ENCODE measurements around the gene CADM2. TPM values are rescaled to one million over a fixed set of nuclear protein-coding genes. Genes with fewer than 3 reads are reported as not detected.

The CADM2 gene
- total RNA-seq, 8 experiments from 2014 or later = 0.15 to 19.2 (median 4.8) TPM

DNA sequence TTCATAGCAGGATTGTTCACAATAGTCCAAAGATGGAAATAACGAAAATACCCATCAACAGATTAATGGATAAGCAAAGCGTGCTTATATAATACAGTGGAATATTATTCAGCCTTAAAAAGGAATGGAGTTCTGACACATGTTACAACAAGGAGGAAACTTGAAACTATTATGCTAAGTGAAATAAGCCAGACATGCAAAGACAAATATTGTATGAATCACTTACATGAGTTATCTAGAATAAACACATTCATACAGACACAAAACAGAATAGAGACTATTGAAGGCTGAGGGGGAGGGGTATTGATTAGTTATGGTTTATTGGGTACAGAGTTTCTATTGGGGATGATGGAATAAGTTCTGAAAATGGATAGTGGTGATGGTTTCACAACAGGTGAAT lies 438.6 kb downstream of the CADM2 start:
- H3K4me1 ChIP-seq (replicated peaks in 1 of 2) = no peaks in the 10 kb centered on the region
- H3K4me3 ChIP-seq = no peak overlapping the region
- H3K27ac ChIP-seq = no peak overlapping the region
- WGBS, 10 experiments = 12 to 100% (median 55%) methylated on average over 1 to 2 of the region's 2 CpGs; no CpG with 5 or more reads in 2 of the 10 experiments
- in situ Hi-C loops (cut with MboI; ENCODE audit: low pct_unique_long_range_greater_than_20kb in 2 of 9, low sequenced_read_pairs in 9 of 9, unreplicated experiment in 9 of 9) = no loop called here
- no peak for ATAC-seq (replicated peaks in 6 of 8)

DNA sequence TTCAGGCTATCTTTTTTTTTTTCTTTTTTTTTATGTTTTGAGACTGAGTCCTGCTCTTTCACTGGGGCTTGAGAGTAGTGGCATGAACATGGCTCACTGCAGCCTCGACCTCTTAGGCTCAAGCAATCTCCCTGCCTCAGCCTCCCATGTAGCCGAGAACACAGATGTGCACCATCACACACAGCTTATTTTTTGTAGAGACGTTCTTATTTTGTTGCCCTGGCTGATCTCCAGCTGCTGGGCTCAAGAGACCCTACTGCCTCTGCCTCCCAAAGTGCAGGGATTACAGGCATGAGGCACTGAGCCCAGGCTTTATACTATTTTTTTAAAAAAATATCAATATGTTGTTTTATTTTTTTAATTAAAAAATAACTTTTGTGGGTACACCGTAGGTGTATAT lies 467.3 kb downstream of the CADM2 start:
- in situ Hi-C loops (cut with MboI; ENCODE audit: low pct_unique_long_range_greater_than_20kb in 2 of 9, low sequenced_read_pairs in 9 of 9, unreplicated experiment in 9 of 9) = no loop called here
- no peak for ATAC-seq (replicated peaks in 6 of 8)
- H3K4me1 ChIP-seq (replicated peaks in 1 of 2) = peaks cover 0 to 5% of the 10 kb centered on the region in 2 donors
- no peak overlapping the region for H3K4me3 ChIP-seq
- no peak overlapping the region for H3K27ac ChIP-seq
- 30 to 100% (median 93%) methylated on average over 1 to 4 of the region's 4 CpGs; no CpG with 5 or more reads in 2 of the 10 experiments for WGBS, 10 experiments

DNA sequence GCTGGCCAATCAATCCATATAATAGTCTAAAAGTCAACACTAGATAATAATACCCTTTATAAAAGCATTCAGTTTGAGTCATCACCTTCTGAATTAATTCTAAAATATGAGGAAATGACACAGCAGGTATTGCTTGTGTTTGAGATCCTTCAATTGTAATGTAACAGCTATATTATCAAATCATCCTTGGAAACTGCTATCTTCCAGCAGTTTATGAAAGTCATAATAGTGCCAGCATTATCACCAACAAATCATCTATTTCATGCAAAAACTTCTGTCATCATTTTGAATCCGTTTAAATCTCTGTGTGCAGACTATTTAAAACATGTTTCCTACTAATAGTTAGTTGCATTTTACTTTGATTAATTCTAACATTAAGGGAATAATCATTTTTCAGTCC lies 468.7 kb downstream of the CADM2 start:
- 0 to 100% (median 57%) methylated on average over 1 of the region's 1 CpG; no CpG with 5 or more reads in 1 of the 10 experiments for WGBS, 10 experiments
- Histone ChIP-seq H3K4me3 (no peak overlapping the region), H3K27ac (no peak overlapping the region), H3K4me1 (replicated peaks in 1 of 2) (peaks cover 0 to 5% of the 10 kb centered on the region in 2 donors)
- in situ Hi-C loops (cut with MboI; ENCODE audit: low pct_unique_long_range_greater_than_20kb in 2 of 9, low sequenced_read_pairs in 9 of 9, unreplicated experiment in 9 of 9) = no loop called here
- ATAC-seq (replicated peaks in 6 of 8) = no peak

DNA sequence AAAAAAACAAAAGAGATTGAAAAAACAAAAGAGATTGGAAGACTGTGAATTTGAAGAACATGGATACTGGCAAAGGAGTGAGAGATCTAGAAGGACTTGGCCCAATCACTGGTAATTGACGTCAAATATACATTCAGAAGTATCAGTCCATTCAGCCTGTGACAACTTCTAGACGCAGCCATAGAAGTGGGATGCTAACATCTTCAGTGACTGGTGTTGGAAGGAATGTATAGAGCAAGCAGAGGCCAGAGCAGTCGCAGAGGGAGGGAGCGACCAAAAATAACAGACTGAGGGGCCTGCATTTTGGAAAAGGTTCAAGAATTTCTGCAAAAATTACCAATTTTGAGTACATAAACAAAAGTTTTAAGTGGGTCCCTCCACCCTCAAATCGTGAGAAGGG lies 473.3 kb downstream of the CADM2 start:
- in situ Hi-C loops (cut with MboI; ENCODE audit: low pct_unique_long_range_greater_than_20kb in 2 of 9, low sequenced_read_pairs in 9 of 9, unreplicated experiment in 9 of 9) = no loop called here
- WGBS, 10 experiments = 15 to 100% (median 75%) methylated on average over 2 to 5 of the region's 5 CpGs; no CpG with 5 or more reads in 1 of the 10 experiments
- no peak for ATAC-seq (replicated peaks in 6 of 8)
- H3K4me3 ChIP-seq = no peak overlapping the region
- H3K4me1 ChIP-seq (replicated peaks in 1 of 2) = no peaks in the 10 kb centered on the region
- no peak overlapping the region for H3K27ac ChIP-seq

DNA sequence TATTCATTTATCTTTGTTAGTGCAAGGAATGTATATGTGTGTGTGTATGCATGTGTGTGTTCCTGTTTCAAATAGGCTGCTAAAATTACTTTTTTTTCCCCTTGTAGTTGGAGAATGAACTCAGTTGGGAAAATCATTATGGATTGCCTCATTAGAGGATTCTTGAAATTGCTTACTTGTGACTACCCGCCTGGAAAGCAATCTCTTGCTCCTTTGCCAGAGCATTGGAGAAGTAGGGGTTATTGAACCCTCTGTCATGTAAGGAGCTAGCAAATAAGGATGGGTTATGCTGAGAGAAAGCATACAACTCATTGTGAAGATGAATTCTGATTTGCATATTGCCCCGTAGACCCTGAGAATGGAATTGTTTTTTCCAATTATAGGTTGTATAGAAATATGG lies 474.5 kb downstream of the CADM2 start:
- in situ Hi-C loops (cut with MboI; ENCODE audit: low pct_unique_long_range_greater_than_20kb in 2 of 9, low sequenced_read_pairs in 9 of 9, unreplicated experiment in 9 of 9) = no loop called here
- H3K4me3 ChIP-seq = no peak overlapping the region
- H3K4me1 ChIP-seq (replicated peaks in 1 of 2) = no peaks in the 10 kb centered on the region
- WGBS, 10 experiments = 0 to 79% (median 58%) methylated on average over 1 to 2 of the region's 2 CpGs; no CpG with 5 or more reads in 2 of the 10 experiments
- ATAC-seq (replicated peaks in 6 of 8) = no peak
- no peak overlapping the region for H3K27ac ChIP-seq

DNA sequence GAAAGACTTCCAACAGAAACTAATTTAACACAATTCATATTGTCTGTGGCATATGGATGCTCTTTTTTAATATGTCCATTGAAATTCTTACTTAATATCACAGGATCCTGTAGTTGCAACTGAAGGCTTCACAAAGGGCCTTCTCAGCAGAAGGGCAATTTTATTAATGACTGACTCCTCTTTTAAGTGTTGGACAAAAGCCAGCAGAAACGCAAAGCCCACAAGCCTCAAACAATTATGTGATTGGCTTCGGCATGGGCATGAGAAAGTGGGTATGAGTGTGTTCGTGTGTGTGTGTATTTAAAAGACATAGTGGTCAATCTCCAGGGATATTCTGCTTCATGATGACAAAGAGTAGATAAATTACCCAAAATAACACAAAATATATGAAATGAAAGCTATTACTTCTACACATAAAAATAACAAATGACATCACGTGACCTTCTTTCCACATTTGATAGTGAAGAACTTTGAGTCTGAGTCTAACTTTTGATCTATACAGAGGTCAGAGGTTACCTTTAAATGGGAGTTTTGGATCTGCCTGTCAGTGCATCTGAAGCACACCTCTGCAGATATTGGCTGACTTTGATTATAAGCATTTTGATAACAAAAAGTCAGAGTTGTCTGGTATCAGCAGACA lies 496.9 kb downstream of the CADM2 start:
- 3 to 100% (median 53%) methylated on average over 1 to 4 of the region's 4 CpGs; no CpG with 5 or more reads in 3 of the 10 experiments for WGBS, 10 experiments
- in situ Hi-C loops (cut with MboI; ENCODE audit: low pct_unique_long_range_greater_than_20kb in 2 of 9, low sequenced_read_pairs in 9 of 9, unreplicated experiment in 9 of 9) = no loop called here

DNA sequence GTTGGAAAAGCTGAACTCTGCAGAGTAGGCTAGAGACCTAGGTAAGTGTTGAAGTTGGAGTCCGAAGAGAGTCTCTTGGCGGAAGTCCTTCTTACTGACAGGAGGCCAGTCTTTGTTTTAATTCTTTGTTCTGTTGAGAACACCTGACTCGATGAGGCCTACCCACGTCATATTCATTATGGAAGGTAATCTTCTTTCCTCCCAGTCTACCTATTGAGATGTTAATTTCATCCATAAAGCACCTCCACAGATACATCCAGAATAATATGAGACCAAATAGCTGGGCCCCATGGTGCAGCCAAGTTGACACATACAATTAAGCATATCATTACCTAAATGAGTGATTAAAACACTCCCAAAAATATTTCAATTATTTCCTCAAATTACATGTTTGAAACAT lies 515.5 kb downstream of the CADM2 start:
- H3K27ac ChIP-seq = no peak overlapping the region
- no peak overlapping the region for H3K4me3 ChIP-seq
- no peak for ATAC-seq (replicated peaks in 6 of 8)
- 34 to 100% (median 78%) methylated on average over 1 to 4 of the region's 4 CpGs; no CpG with 5 or more reads in 2 of the 10 experiments for WGBS, 10 experiments
- peaks cover 0 to 8% of the 10 kb centered on the region in 2 donors for H3K4me1 ChIP-seq (replicated peaks in 1 of 2)
- in situ Hi-C loops (cut with MboI; ENCODE audit: low pct_unique_long_range_greater_than_20kb in 2 of 9, low sequenced_read_pairs in 9 of 9, unreplicated experiment in 9 of 9) = no loop called here

More for the DNA sequence above, 496.9 kb downstream of the CADM2 start:
- ATAC-seq (replicated peaks in 6 of 8) = no peak
- Histone ChIP-seq H3K4me3 (no peak overlapping the region), H3K4me1 (replicated peaks in 1 of 2) (peaks cover 5 to 6% of the 10 kb centered on the region in 2 donors), H3K27ac (no peak overlapping the region)

DNA sequence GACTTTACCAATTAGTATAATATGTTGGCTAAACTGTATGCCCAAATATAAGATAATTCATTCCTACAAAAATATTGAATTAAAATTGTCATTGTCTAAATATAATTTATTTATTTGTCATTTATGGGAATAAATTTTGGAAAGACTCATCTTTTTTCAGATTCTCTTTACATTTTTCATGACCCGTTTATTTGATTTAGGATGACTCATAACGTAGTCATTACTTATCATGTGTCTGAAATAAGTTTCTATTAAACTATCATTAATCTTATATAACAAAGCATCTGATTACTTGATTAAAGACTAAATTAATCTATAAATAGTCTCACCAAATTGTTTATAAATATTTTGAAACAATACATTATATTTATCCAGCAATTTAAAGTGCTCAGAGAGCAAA lies 516.6 kb downstream of the CADM2 start:
- in situ Hi-C loops (cut with MboI; ENCODE audit: low pct_unique_long_range_greater_than_20kb in 2 of 9, low sequenced_read_pairs in 9 of 9, unreplicated experiment in 9 of 9) = no loop called here
- ATAC-seq (replicated peaks in 6 of 8) = no peak
- no peak overlapping the region for H3K27ac ChIP-seq
- H3K4me1 ChIP-seq (replicated peaks in 1 of 2) = peaks cover 0 to 8% of the 10 kb centered on the region in 2 donors
- H3K4me3 ChIP-seq = no peak overlapping the region
- 0 to 100% (median 69%) methylated on average over 1 to 2 of the region's 2 CpGs; no CpG with 5 or more reads in 1 of the 10 experiments for WGBS, 10 experiments

DNA sequence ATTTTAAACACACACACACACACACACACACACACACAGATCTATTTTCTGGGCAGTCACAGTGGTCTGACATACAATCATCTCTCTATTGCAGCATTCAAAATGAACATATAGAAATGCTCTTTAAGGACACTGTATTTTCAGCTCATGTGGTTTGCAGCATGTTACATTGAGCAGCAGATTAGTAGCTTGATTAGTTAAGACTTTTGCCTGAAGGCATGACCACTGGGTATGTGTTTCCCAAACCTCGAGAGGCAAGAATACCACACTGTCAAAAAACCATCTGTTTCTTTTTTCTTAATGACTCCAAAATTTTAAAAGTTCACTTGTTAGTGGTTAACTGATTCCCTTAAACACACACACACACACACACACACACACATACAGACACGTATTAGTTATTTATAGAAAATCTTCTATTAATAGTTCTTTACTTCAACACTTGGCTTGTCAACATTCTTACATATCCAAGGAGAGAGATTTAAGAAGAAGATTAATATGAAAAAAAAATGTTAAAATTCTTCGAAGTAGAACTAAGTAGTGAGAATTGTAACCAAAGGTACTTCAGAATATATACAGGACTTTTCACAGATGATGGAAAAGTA lies 518.2 kb downstream of the CADM2 start:
- no peak overlapping the region for H3K4me3 ChIP-seq
- WGBS, 10 experiments = 0 to 100% (median 80%) methylated on average over 1 to 3 of the region's 3 CpGs
- ATAC-seq (replicated peaks in 6 of 8) = no peak
- no peak overlapping the region for H3K27ac ChIP-seq
- in situ Hi-C loops (cut with MboI; ENCODE audit: low pct_unique_long_range_greater_than_20kb in 2 of 9, low sequenced_read_pairs in 9 of 9, unreplicated experiment in 9 of 9) = no loop called here
- H3K4me1 ChIP-seq (replicated peaks in 1 of 2) = peaks cover 0 to 16% of the 10 kb centered on the region in 2 donors

DNA sequence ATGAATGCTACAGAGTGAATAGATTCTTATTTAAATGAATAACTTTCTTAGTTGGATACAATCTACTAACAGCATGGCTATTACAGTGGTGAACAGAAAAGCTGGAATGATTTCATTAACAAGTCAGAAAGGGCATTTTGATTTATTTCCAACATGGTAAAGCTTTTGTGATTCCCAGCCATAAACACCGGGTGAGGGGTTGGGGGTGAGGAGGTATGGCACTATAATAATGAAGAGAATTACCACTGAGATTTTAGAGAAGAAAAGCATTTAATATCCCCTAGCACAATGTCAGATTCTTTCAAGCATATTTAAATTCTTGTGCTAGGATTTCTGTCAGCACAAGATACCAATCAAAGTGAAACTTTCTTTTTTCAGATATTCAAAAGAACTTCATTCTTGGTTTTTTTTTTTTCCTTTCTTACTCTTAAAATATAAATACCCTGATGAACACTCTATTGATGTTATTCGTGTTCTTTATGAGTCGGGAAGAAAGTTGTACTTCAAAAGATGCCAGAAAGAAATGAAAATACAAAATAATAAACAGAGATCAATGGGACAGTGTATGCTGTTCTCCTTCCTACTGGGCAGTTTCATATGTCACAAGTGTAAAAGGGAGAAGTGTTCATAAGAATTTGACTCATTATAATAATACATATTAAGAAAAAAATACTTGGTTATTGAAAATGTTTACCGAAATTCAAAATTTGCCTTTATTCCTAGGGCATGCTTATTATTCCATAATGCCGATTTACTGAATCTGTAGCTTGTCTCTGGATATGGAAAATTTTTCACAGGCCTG lies 522.8 kb downstream of the CADM2 start:
- no peak overlapping the region for H3K27ac ChIP-seq
- ATAC-seq (replicated peaks in 6 of 8) = peak in 2 of 8 experiments; percentile 13 to 17
- in situ Hi-C loops (cut with MboI; ENCODE audit: low pct_unique_long_range_greater_than_20kb in 2 of 9, low sequenced_read_pairs in 9 of 9, unreplicated experiment in 9 of 9) = no loop called here
- 20 to 70% (median 63%) methylated on average over 2 to 5 of the region's 5 CpGs for WGBS, 10 experiments
- no peak overlapping the region for H3K4me3 ChIP-seq
- peaks cover 0 to 34% of the 10 kb centered on the region in 2 donors for H3K4me1 ChIP-seq (replicated peaks in 1 of 2)

DNA sequence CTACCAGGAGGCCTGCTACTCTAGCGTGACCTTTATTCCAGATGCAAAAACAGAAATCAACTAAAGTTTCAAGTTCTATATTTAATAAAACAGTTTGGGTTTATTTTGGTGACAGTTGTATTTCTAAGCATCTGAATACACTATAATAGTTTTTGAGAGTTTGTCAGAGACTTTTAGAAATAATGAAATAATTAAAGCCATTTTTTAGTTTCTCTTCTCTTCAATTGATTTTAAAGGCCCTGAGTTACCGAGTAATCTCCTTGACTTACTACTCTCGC lies 523.4 kb downstream of the CADM2 start:
- WGBS, 10 experiments = 4 to 100% (median 96%) methylated on average over 1 to 3 of the region's 3 CpGs
- Histone ChIP-seq H3K4me1 (replicated peaks in 1 of 2) (peaks cover 0 to 29% of the 10 kb centered on the region in 2 donors), H3K4me3 (no peak overlapping the region), H3K27ac (no peak overlapping the region)
- no peak for ATAC-seq (replicated peaks in 6 of 8)
- in situ Hi-C loops (cut with MboI; ENCODE audit: low pct_unique_long_range_greater_than_20kb in 2 of 9, low sequenced_read_pairs in 9 of 9, unreplicated experiment in 9 of 9) = no loop called here

DNA sequence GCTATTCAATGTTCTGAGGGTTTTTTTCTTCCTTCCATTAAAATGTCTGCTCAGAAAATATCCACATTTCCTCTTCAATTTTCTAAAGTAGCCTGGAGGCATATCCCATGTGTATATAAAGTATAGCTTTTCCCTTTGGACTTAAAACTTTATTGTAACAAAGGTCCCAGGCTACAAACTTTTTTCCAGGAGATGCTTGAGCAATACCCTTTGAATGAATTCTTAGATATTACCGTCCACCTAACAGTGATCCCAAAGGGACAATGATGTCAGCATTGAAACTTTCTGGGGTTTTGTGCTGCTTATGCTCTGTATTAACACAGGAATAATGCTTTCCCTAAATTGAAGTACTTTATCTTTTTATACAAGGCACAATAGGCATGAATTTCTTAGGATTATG lies 525.2 kb downstream of the CADM2 start:
- no peak for ATAC-seq (replicated peaks in 6 of 8)
- Histone ChIP-seq H3K27ac (no peak overlapping the region), H3K4me1 (replicated peaks in 1 of 2) (peaks cover 0 to 29% of the 10 kb centered on the region in 2 donors), H3K4me3 (no peak overlapping the region)
- in situ Hi-C loops (cut with MboI; ENCODE audit: low pct_unique_long_range_greater_than_20kb in 2 of 9, low sequenced_read_pairs in 9 of 9, unreplicated experiment in 9 of 9) = no loop called here
- WGBS, 10 experiments = 13 to 100% (median 85%) methylated on average over 1 of the region's 1 CpG; no CpG with 5 or more reads in 3 of the 10 experiments

DNA sequence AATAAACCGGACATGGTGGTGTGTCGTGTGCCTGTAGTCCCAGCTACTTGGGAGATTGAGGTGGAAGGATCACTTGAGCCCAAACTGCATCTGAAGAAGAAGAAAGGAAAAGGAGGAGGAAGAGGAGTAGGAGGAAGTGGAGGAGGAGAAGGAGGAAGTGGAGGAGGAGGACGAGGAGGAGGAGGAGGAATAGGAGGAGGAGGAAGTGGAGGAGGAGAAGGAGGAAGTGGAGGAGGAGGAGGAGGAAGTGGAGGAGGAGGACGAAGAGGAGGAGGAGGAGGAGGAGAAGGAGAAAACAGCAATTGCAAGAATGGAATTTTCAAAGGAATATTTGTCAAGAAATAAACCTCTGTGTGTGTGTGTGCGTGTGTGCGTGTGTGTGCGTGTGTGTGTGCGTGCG lies 528.6 kb downstream of the CADM2 start:
- H3K4me3 ChIP-seq = no peak overlapping the region
- no peak for ATAC-seq (replicated peaks in 6 of 8)
- no peak overlapping the region for H3K27ac ChIP-seq
- WGBS, 10 experiments = 0 to 100% (median 80%) methylated on average over 1 to 6 of the region's 9 CpGs; no CpG with 5 or more reads in 3 of the 10 experiments
- peaks cover 0 to 18% of the 10 kb centered on the region in 2 donors for H3K4me1 ChIP-seq (replicated peaks in 1 of 2)
- in situ Hi-C loops (cut with MboI; ENCODE audit: low pct_unique_long_range_greater_than_20kb in 2 of 9, low sequenced_read_pairs in 9 of 9, unreplicated experiment in 9 of 9) = no loop called here
